Left kidney (tissue), 8 donors: Measurements from ENCODE around the gene SELL. TPM values are rescaled to one million over a fixed set of nuclear protein-coding genes. Genes with fewer than 3 reads are reported as not detected.
"Not testable (repeated sequence)": the region's sequence is repeated elsewhere in the genome, so short reads cannot be mapped to it uniquely, and the experiment has no call there.

Experiments used
- DNase-seq: peaks from one replicate; pipeline ENCODE4 v3.0.0-alpha.2; 2013
- long read RNA-seq, 8 donors: transcript quantifications; one replicate each; lab custom pipeline, GENCODE V29; 2026
- polyA plus RNA-seq: library from polyadenylated mRNA; unstranded; fragments of 120-200 nt; gene quantifications from one replicate; pipeline ENCODE4 v1.2.1, GENCODE V29; 2013; ENCODE audit not compliant: insufficient read length

SELL gene
- 2.1 TPM for polyA plus RNA-seq
- long read RNA-seq, donor 1: 0 reads
- long read RNA-seq, donor 2: 0 reads
- long read RNA-seq, donor 3: 0 reads
- long read RNA-seq, donor 4: 0 reads
- long read RNA-seq, donor 5, partial matches to known transcripts: 0 of 1 reads
- long read RNA-seq, donor 5, other reads (novel, unspliced or antisense): 0 of 1 reads
- long read RNA-seq, donor 6: 0 reads
- long read RNA-seq, donor 7: 0 reads
- long read RNA-seq, donor 8: 0 reads

GRCh38 chr1:169711469-169712308 lies at the start of gene SELL:
SELL (minus strand) TSS chr1:169711620; CDS start chr1:169711498, 122 bp downstream.
- DNase-seq: peak; percentile 57

GRCh38 chr1:169759038-169759437 lies 47.6 kb upstream of the SELL start:
- DNase-seq: no peak

- DNase-seq: no peak
Measured at GRCh38 chr1:169753549-169753948, 42.1 kb upstream of the SELL start.

- DNase-seq: no peak
Measured at GRCh38 chr1:169750041-169750440, 38.6 kb upstream of the SELL start.

- no peak for DNase-seq
Measured at GRCh38 chr1:169746550-169746949, 35.1 kb upstream of the SELL start.

GRCh38 chr1:169745015-169745861 lies 33.8 kb upstream of the SELL start:
- no peak for DNase-seq

GRCh38 chr1:169741666-169742394 lies 30.4 kb upstream of the SELL start:
- DNase-seq: no peak

GRCh38 chr1:169739980-169740379 lies 28.6 kb upstream of the SELL start:
- no peak for DNase-seq

GRCh38 chr1:169733924-169734323 lies 22.5 kb upstream of the SELL start, which contains the start of gene SELE:
SELE (minus strand) TSS chr1:169734079; CDS start chr1:169733612, 467 bp downstream.
- DNase-seq: no peak

- DNase-seq: no peak
Measured at GRCh38 chr1:169731446-169731845, 20.0 kb upstream of the SELL start.

- no peak for DNase-seq
Measured at GRCh38 chr1:169729991-169730390, 18.6 kb upstream of the SELL start.

GRCh38 chr1:169727307-169727706 lies 15.9 kb upstream of the SELL start:
- DNase-seq: no peak

- no peak for DNase-seq
Measured at GRCh38 chr1:169726851-169727250, 15.4 kb upstream of the SELL start.

GRCh38 chr1:169725930-169726329 lies 14.5 kb upstream of the SELL start:
- no peak for DNase-seq

- no peak for DNase-seq
Measured at GRCh38 chr1:169724168-169724567, 12.7 kb upstream of the SELL start.

GRCh38 chr1:169723763-169724162 lies 12.3 kb upstream of the SELL start:
- DNase-seq: no peak

GRCh38 chr1:169722779-169723178 lies 11.4 kb upstream of the SELL start:
- DNase-seq: no peak

- DNase-seq: not testable (repeated sequence)
Measured at GRCh38 chr1:169715100-169715499, 3.7 kb upstream of the SELL start.

- not testable (repeated sequence) for DNase-seq
Measured at GRCh38 chr1:169713090-169713489, 1.7 kb upstream of the SELL start.

GRCh38 chr1:169712309-169712631 lies 850 bp upstream of the SELL start:
- DNase-seq: no peak

- no peak for DNase-seq
Measured at GRCh38 chr1:169708647-169709046, 2.8 kb downstream of the SELL start.
